ENCODE results near the gene PTPN11.

DNA sequence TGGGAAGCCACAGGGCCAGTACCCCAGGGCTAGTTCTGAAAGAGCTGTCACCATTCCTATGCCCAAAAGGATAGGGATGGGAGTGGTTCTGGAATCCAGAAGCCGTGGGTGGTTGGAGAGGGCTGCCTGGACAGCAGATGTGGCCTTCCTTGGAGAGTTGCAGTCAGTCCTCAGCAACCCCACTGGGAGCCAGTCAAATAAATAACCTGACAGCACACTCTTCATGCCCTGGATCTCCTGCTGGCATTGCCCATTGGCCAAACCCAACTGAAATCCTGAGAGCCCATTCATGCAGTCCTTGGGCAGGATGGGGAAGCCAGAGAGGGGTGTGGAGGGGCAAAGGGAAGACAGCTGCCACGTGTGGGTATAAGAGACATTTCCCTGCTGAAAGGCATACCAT, 128.2 kb downstream of the PTPN11 start:
- TF ChIP-seq, protein P1, sequence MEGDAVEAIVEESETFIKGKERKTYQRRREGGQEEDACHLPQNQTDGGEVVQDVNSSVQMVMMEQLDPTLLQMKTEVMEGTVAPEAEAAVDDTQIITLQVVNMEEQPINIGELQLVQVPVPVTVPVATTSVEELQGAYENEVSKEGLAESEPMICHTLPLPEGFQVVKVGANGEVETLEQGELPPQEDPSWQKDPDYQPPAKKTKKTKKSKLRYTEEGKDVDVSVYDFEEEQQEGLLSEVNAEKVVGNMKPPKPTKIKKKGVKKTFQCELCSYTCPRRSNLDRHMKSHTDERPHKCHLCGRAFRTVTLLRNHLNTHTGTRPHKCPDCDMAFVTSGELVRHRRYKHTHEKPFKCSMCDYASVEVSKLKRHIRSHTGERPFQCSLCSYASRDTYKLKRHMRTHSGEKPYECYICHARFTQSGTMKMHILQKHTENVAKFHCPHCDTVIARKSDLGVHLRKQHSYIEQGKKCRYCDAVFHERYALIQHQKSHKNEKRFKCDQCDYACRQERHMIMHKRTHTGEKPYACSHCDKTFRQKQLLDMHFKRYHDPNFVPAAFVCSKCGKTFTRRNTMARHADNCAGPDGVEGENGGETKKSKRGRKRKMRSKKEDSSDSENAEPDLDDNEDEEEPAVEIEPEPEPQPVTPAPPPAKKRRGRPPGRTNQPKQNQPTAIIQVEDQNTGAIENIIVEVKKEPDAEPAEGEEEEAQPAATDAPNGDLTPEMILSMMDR (IDR thresholded peaks at IDR 0.05; ENCODE audit: low read depth, low read length, missing input control), result no peak
- no peak for TF ChIP-seq TAF1 (conservative IDR thresholded peaks at IDR 0.05)

Measured in liver (tissue), 3 donors.